ENCODE results near the gene P2RY10. TPM values are rescaled to one million over a fixed set of nuclear protein-coding genes. Genes with fewer than 3 reads are reported as not detected.

The P2RY10 gene
- polyA plus RNA-seq, 2 of the 4 experiments (the other 2 are of a cell fraction) = not detected

GRCh38 chrX:78950009-78950835, 5.0 kb downstream of the P2RY10 start (continued):
- TF ChIP-seq, protein P1, sequence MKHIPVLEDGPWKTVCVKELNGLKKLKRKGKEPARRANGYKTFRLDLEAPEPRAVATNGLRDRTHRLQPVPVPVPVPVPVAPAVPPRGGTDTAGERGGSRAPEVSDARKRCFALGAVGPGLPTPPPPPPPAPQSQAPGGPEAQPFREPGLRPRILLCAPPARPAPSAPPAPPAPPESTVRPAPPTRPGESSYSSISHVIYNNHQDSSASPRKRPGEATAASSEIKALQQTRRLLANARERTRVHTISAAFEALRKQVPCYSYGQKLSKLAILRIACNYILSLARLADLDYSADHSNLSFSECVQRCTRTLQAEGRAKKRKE (CRISPR knock-in tag; IDR thresholded peaks at IDR 0.05; ENCODE audit: low read depth) = no peak
- no peak for TF ChIP-seq CBX8 (IDR thresholded peaks at IDR 0.05)
- no peak for TF ChIP-seq ZNF302 (CRISPR knock-in tag; IDR thresholded peaks at IDR 0.05)
- no peak for TF ChIP-seq CTCF (IDR thresholded peaks at IDR 0.05)

- DNase-seq (ENCODE audit: low read depth in 1 of 2, low spot score in 1 of 2) = no peak
- WGBS (ENCODE audit: missing lambda C conversion rate) = 0% methylated on average over 2 of the region's 2 CpGs
- FAIRE-seq = no peak
- Histone ChIP-seq H3K4me1 (no peaks in the 10 kb centered on the region), H3K27ac (no peak overlapping the region), H3K4me3 (no peak overlapping the region), H3K4me2 (no peak overlapping the region), H3K9me3 (no peaks in the 10 kb centered on the region)
- POLR2A ChIA-PET = no interaction called here
- CTCF ChIA-PET = interaction anchor here (0.7 kb wide), 1 partner anchor 33 kb away, joined by 3 read pairs; no protein-coding TSS in a partner anchor
- no peak for ATAC-seq
- no peak for TF ChIP-seq HDAC2 (IDR thresholded peaks at IDR 0.05)
- no peak for TF ChIP-seq POLR2AphosphoS2 (conservative IDR thresholded peaks at IDR 0.05; ENCODE audit: low read length)
- TF ChIP-seq RARB (CRISPR knock-in tag; IDR thresholded peaks at IDR 0.05) = no peak
- no peak for TF ChIP-seq HOXA7 (CRISPR knock-in tag; IDR thresholded peaks at IDR 0.05)
- TF ChIP-seq MYC (IDR thresholded peaks at IDR 0.05; ENCODE audit: borderline replicate concordance, low read length) = no peak
- TF ChIP-seq JUNB (IDR thresholded peaks at IDR 0.05) = no peak
- no peak for TF ChIP-seq JUN (IDR thresholded peaks at IDR 0.05)
- TF ChIP-seq ZFP36 (IDR thresholded peaks at IDR 0.05; ENCODE audit: borderline replicate concordance, partially characterized antibody) = no peak
- TF ChIP-seq TFCP2L1 (CRISPR knock-in tag; IDR thresholded peaks at IDR 0.05) = no peak
- TF ChIP-seq CHD4 (IDR thresholded peaks at IDR 0.05; ENCODE audit: borderline replicate concordance) = no peak
- no peak for TF ChIP-seq FOSL2 (IDR thresholded peaks at IDR 0.05)
- TF ChIP-seq FOSL2 (CRISPR knock-in tag; IDR thresholded peaks at IDR 0.05) = no peak
- no peak for TF ChIP-seq POLR2A (IDR thresholded peaks at IDR 0.05; ENCODE audit: low read length)
- no peak for TF ChIP-seq ZNF302 (CRISPR knock-in tag; IDR thresholded peaks at IDR 0.05)
- no peak for TF ChIP-seq CTCF (IDR thresholded peaks at IDR 0.05)
- no peak for TF ChIP-seq PHF8 (IDR thresholded peaks at IDR 0.05; ENCODE audit: borderline replicate concordance, low read depth)
- no peak for TF ChIP-seq MAFK (IDR thresholded peaks at IDR 0.05; ENCODE audit: partially characterized antibody)
- TF ChIP-seq CBX2 (IDR thresholded peaks at IDR 0.05; ENCODE audit: borderline replicate concordance, low read depth) = no peak
- TF ChIP-seq FOXS1 (CRISPR knock-in tag; IDR thresholded peaks at IDR 0.05) = no peak
These were observed 12.0 kb downstream of the P2RY10 start for GRCh38 chrX:78957049-78957767.
